IMR-90 (cell line): Measurements from ENCODE around the gene AAGAB. TPM values are rescaled to one million over a fixed set of nuclear protein-coding genes. Genes with fewer than 3 reads are reported as not detected.

Source experiments
- ATAC-seq: fragments of 200-7000 bp; cut with Tn5 transposase; 2 replicates; pipeline ENCODE4 v1.9.1; 2020; ENCODE audit warnings: low read depth, mild to moderate bottlenecking, moderate library complexity
- BruUV-seq: library from RNA; stranded (reverse); fragments of 400-500 nt; replicated peaks from 2 replicates; lab custom pipeline; 2021; lab: Mats Ljungman, UMichigan
- CTCF ChIA-PET: fragments of 300-600 bp; formaldehyde crosslinking; extraction: SDS; loops from one replicate; lab custom pipeline; 2021; ENCODE audit warnings: antibody characterized with exemption; lab: Yijun Ruan, JAX
- POLR2A ChIA-PET: fragments of 300-600 bp; sonication (Branson Sonifier 250); formaldehyde crosslinking; loops from one replicate; lab custom pipeline; 2022; ENCODE audit warnings: antibody characterized with exemption; ENCODE audit not compliant: unreplicated experiment; lab: Charles Lee
- DNase-seq: peaks from one replicate; pipeline ENCODE4 v3.0.0; 2013
- H2AFZ ChIP-seq: replicated peaks from 2 replicates; pipeline ENCODE3; 2013; ENCODE audit warnings: low read length, mild to moderate bottlenecking; ENCODE audit not compliant: poor library complexity
- H2AK5ac ChIP-seq: 2 replicates; pipeline ENCODE4 v1.6.1; 2013; ENCODE audit warnings: low read depth, low read length, inconsistent platforms
- H2AK9ac ChIP-seq: replicated peaks from 2 replicates; pipeline ENCODE3; 2013; ENCODE audit warnings: mild to moderate bottlenecking, low read depth, low read length, moderate library complexity; ENCODE audit not compliant: poor library complexity
- H2BK120ac ChIP-seq: 2 replicates; pipeline ENCODE4 v1.6.1; 2013; ENCODE audit warnings: low read depth, low read length, inconsistent platforms
- H2BK15ac ChIP-seq: 3 replicates; pipeline ENCODE4 v1.6.1; 2013; ENCODE audit warnings: low read depth, low read length, inconsistent platforms
- H2BK20ac ChIP-seq: 2 replicates; pipeline ENCODE4 v1.6.1; 2013; ENCODE audit warnings: low read depth, mild to moderate bottlenecking, inconsistent platforms, low read length, moderate library complexity
- H2BK5ac ChIP-seq: 2 replicates; pipeline ENCODE4 v1.6.1; 2013; ENCODE audit warnings: mild to moderate bottlenecking, low read depth, low read length, inconsistent platforms; ENCODE audit not compliant: poor library complexity, severe bottlenecking
- H3K14ac ChIP-seq: replicated peaks from 2 replicates; pipeline ENCODE4 v1.6.1; 2013; ENCODE audit warnings: low read depth, low read length, inconsistent platforms
- H3K18ac ChIP-seq: 2 replicates; pipeline ENCODE4 v1.6.1; 2013; ENCODE audit warnings: low read depth, low read length, control low read depth
- H3K23ac ChIP-seq: 2 replicates; pipeline ENCODE4 v1.6.1; 2013; ENCODE audit warnings: low read depth, low read length, inconsistent platforms
- H3K27ac ChIP-seq: 2 replicates; pipeline ENCODE4 v1.5.1; 2013; ENCODE audit warnings: mild to moderate bottlenecking, control low read depth, low read length; ENCODE audit not compliant: insufficient read depth
- H3K27me3 ChIP-seq: 2 replicates; pipeline ENCODE4 v1.6.1; 2013; ENCODE audit warnings: low read length; ENCODE audit not compliant: control insufficient read depth, insufficient read depth
- H3K36me3 ChIP-seq: 2 replicates; pipeline ENCODE4 v1.6.1; 2013; ENCODE audit warnings: low read length, mixed read lengths; ENCODE audit not compliant: control insufficient read depth, insufficient read depth
- H3K4ac ChIP-seq: 2 replicates; pipeline ENCODE4 v1.6.1; 2013; ENCODE audit warnings: low read depth, low read length, inconsistent platforms
- H3K4me1 ChIP-seq: 2 replicates; pipeline ENCODE4 v1.6.1; 2013; ENCODE audit warnings: low read length, mixed read lengths; ENCODE audit not compliant: control insufficient read depth, insufficient read depth
- H3K4me2 ChIP-seq: 2 replicates; pipeline ENCODE4 v1.6.1; 2013; ENCODE audit warnings: low read depth, mild to moderate bottlenecking, control low read depth, low read length, moderate library complexity
- H3K4me3 ChIP-seq: 2 replicates; pipeline ENCODE4 v1.5.1; 2013; ENCODE audit warnings: low read depth, mild to moderate bottlenecking, control low read depth, low read length, moderate library complexity; ENCODE audit not compliant: insufficient read depth
- H3K56ac ChIP-seq: 2 replicates; pipeline ENCODE4 v1.6.1; 2013; ENCODE audit warnings: low read length, inconsistent platforms; ENCODE audit not compliant: insufficient read depth; ENCODE audit errors: extremely low read depth
- H3K79me1 ChIP-seq, 2 experiments: 2 replicates each; pipeline ENCODE4 v1.6.1; 2013; ENCODE audit warnings: low read length in 2 of 2, inconsistent platforms in 1 of 2, low read depth in 1 of 2
- H3K9ac ChIP-seq: 2 replicates; pipeline ENCODE4 v1.6.1; 2013; ENCODE audit warnings: low read depth, low read length, control low read depth
- H3K9me1 ChIP-seq: 2 replicates; pipeline ENCODE4 v1.6.1; 2013; ENCODE audit warnings: low read length, inconsistent platforms; ENCODE audit not compliant: insufficient read depth
- H3K9me3 ChIP-seq: 2 replicates; pipeline ENCODE4 v1.6.1; 2013; ENCODE audit warnings: low read length; ENCODE audit not compliant: control insufficient read depth, insufficient read depth
- H4K20me1 ChIP-seq: 2 replicates; pipeline ENCODE4 v1.6.1; 2013; ENCODE audit warnings: low read length, inconsistent platforms; ENCODE audit not compliant: insufficient read depth
- H4K5ac ChIP-seq: 2 replicates; pipeline ENCODE4 v1.6.1; 2013; ENCODE audit warnings: mild to moderate bottlenecking, low read depth, low read length, control low read depth
- H4K8ac ChIP-seq, 2 experiments: 2 replicates each; pipeline ENCODE4 v1.6.1; 2013; ENCODE audit warnings: low read depth in 2 of 2, low read length in 2 of 2, control low read depth in 1 of 2, inconsistent platforms in 1 of 2
- H4K91ac ChIP-seq: 2 replicates; pipeline ENCODE4 v1.6.1; 2013; ENCODE audit warnings: low read depth, low read length, inconsistent platforms; ENCODE audit not compliant: insufficient read depth
- MAFK ChIP-seq: IDR thresholded peaks from 2 replicates; pipeline ENCODE4 v1.6.1; 2012; ENCODE audit warnings: low read depth, low read length, improper control_type of control experiment
- dilution Hi-C: fragments of 300-500 bp; cut with HindIII; formaldehyde crosslinking; loops from one replicate; pipeline ENCODE4 v1.14.3; 2018; ENCODE audit warnings: low sequenced_read_pairs; ENCODE audit not compliant: unreplicated experiment
- in situ Hi-C: fragments of 300-500 bp; cut with MboI; formaldehyde crosslinking; loops from 3 replicates; pipeline ENCODE4 v1.14.3; 2019; ENCODE audit warnings: low sequenced_read_pairs, inconsistent platforms, mixed read lengths
- intact Hi-C: fragments of 100-400 bp; cut with micrococcal nuclease; formaldehyde crosslinking; loops from 2 replicates; pipeline ENCODE4 v1.10.0; 2022
- polyA plus RNA-seq, 3 experiments: library from polyadenylated mRNA; depleted of rRNA; stranded (reverse); fragments of >200 nt; gene quantifications; 2 replicates each; pipeline ENCODE4 v1.2.3, GENCODE V29; 2012; ENCODE audit warnings: low replicate concordance in 1 of 3
- total RNA-seq: library from RNA; depleted of rRNA; stranded (reverse); fragments of >200 nt; gene quantifications from 2 replicates; pipeline ENCODE4 v1.2.3, GENCODE V29; 2012

Gene AAGAB
- total and polyA plus RNA-seq, 2 of the 4 experiments (the other 2 are of a cell fraction): 26.1 to 69.7 TPM

- Histone ChIP-seq H3K36me3 (peaks cover 4% of the 10 kb centered on the region), H3K9ac (no peak overlapping the region), H3K56ac (no peak overlapping the region), H2BK120ac (peak overlapping the region; percentile 13; the same call in 1 of the 2 replicates), H4K5ac (no peak overlapping the region), H3K18ac (no peak overlapping the region), H2BK5ac (no peak overlapping the region), H3K14ac (peak overlapping the region; percentile 38; the same call in 1 of the 2 replicates), H3K9me3 (no peaks in the 10 kb centered on the region), H4K8ac (peak overlapping the region in 1 of 2 experiments; percentile 22; a peak in 1 of 4 replicates), H4K91ac (no peak overlapping the region; the same call in 1 of the 2 replicates), H3K27me3 (no peaks in the 10 kb centered on the region), H3K27ac (no peak overlapping the region), H3K4me2 (no peak overlapping the region), H3K79me1 (peaks cover 0 to 18% of the 10 kb centered on the region in 2 experiments; a peak in 2 of 4 replicates), H4K20me1 (peaks cover 21% of the 10 kb centered on the region; the same call in 1 of the 2 replicates), H3K23ac (no peak overlapping the region), H3K9me1 (peaks cover 31% of the 10 kb centered on the region), H3K4me1 (peaks cover 23% of the 10 kb centered on the region), H2AFZ (no peak overlapping the region), H3K4ac (peak overlapping the region; percentile 45), H3K4me3 (no peak overlapping the region), H2AK9ac (no peak overlapping the region), H2BK20ac (peak overlapping the region; percentile 1; the same call in 1 of the 2 replicates), H2AK5ac (peak overlapping the region; percentile 54; the same call in 1 of the 2 replicates), H2BK15ac (no peak overlapping the region)
- POLR2A ChIA-PET: interaction anchor here (0.6 to 0.7 kb wide), 2 partner anchors 212 to 256 kb away, joined by 3 to 4 read pairs; no protein-coding TSS in a partner anchor
- dilution Hi-C loops (no loop called here), in situ Hi-C loops (no loop called here), intact Hi-C loops (loop anchor here (5.0 kb wide), 1 partner anchor 231 kb away; no protein-coding TSS in a partner anchor)
- TF ChIP-seq MAFK: no peak
- DNase-seq (no peak), ATAC-seq (no peak)
- no TSS peak for BruUV-seq
- CTCF ChIA-PET: interaction anchor here (0.6 kb wide), 1 partner anchor 81 kb away, joined by 3 read pairs; no protein-coding TSS in a partner anchor
Measured at GRCh38 chr15:67201136-67201535, 53.3 kb downstream of the AAGAB start.
